OCI-LY1 (cell line): ENCODE results near the gene TPSD1.

Experiments used
- H2AFZ ChIP-seq: fragments of 200-600 bp; sonication (generic), shearing (Covaris generic); 2 replicates; pipeline ENCODE4 v1.6.0; 2014; ENCODE audit warnings: antibody characterized with exemption, mild to moderate bottlenecking, low read length
- H3F3A ChIP-seq: fragments of 200-600 bp; sonication (generic), shearing (Covaris generic); 2 replicates; pipeline ENCODE4 v1.6.0; 2014; ENCODE audit warnings: mild to moderate bottlenecking, antibody characterized with exemption, low read length, moderate library complexity; ENCODE audit not compliant: insufficient read depth
- H3K27ac ChIP-seq: fragments of 200-600 bp; sonication (generic); 2 replicates; pipeline ENCODE4 v1.5.1; 2014; ENCODE audit warnings: low read length, mixed run types, mild to moderate bottlenecking, low read depth; ENCODE audit not compliant: poor library complexity, severe bottlenecking
- H3K27me3 ChIP-seq: fragments of 200-600 bp; sonication (generic); 2 replicates; pipeline ENCODE4 v1.6.0; 2014; ENCODE audit warnings: antibody characterized with exemption, mild to moderate bottlenecking, low read length, moderate library complexity; ENCODE audit not compliant: insufficient read depth
- H3K36me3 ChIP-seq: fragments of 200-600 bp; sonication (generic); 2 replicates; pipeline ENCODE4 v1.6.1; 2014; ENCODE audit warnings: mild to moderate bottlenecking, antibody characterized with exemption, low read length, moderate library complexity, mixed read lengths; ENCODE audit not compliant: insufficient read depth
- H3K4me1 ChIP-seq: fragments of 200-600 bp; sonication (generic); 2 replicates; pipeline ENCODE4 v1.5.1; 2014; ENCODE audit warnings: mild to moderate bottlenecking, low read length, moderate library complexity; ENCODE audit not compliant: insufficient read depth, severe bottlenecking
- H3K4me2 ChIP-seq: fragments of 200-600 bp; sonication (generic), shearing (Covaris generic); 2 replicates; pipeline ENCODE4 v1.6.1; 2014; ENCODE audit warnings: low read length
- H3K4me3 ChIP-seq: fragments of 200-600 bp; sonication (generic); 2 replicates; pipeline ENCODE4 v1.5.1; 2014; ENCODE audit warnings: low read length, low read depth, mild to moderate bottlenecking, mixed read lengths; ENCODE audit not compliant: poor library complexity, severe bottlenecking
- H3K79me2 ChIP-seq: fragments of 200-600 bp; shearing (Covaris generic); 2 replicates; pipeline ENCODE4 v1.6.1; 2016; ENCODE audit warnings: mixed run types, low read length, mixed read lengths; ENCODE audit not compliant: insufficient read depth
- H3K9ac ChIP-seq: fragments of 200-600 bp; sonication (generic), shearing (Covaris generic); 2 replicates; pipeline ENCODE4 v1.6.1; 2014; ENCODE audit warnings: mild to moderate bottlenecking, low read length, mixed read lengths
- H3K9me2 ChIP-seq: fragments of 200-600 bp; sonication (generic), shearing (Covaris generic); 2 replicates; pipeline ENCODE4 v1.6.1; 2014; ENCODE audit warnings: low read depth, mild to moderate bottlenecking, low read length, mixed read lengths
- H3K9me3 ChIP-seq: fragments of 200-600 bp; shearing (Covaris generic); 2 replicates; pipeline ENCODE4 v1.6.1; 2014; ENCODE audit warnings: low read length, mixed read lengths
- H4K20me1 ChIP-seq: fragments of 200-600 bp; sonication (generic), shearing (Covaris generic); 2 replicates; pipeline ENCODE4 v1.6.0; 2016; ENCODE audit warnings: mild to moderate bottlenecking, low read length; ENCODE audit not compliant: insufficient read depth
- CTCF ChIP-seq: fragments of 200-600 bp; sonication (generic), shearing (Covaris generic); IDR thresholded peaks from 2 replicates; pipeline ENCODE4 v1.5.1; 2017; ENCODE audit warnings: mild to moderate bottlenecking, antibody characterized with exemption, low read length, moderate library complexity, mixed read lengths
- EZH2 ChIP-seq: fragments of 200-600 bp; sonication (generic), shearing (Covaris generic); IDR thresholded peaks from 2 replicates; pipeline ENCODE4 v1.8.0; 2017; ENCODE audit warnings: borderline replicate concordance, mixed run types, mild to moderate bottlenecking, antibody characterized with exemption, low read length, moderate library complexity, mixed read lengths

Gene TPSD1

GRCh38 chr16:1285669-1286512, 30.0 kb downstream of the TPSD1 start:
- no peak overlapping the region for H3K4me2 ChIP-seq
- no peak overlapping the region for H3K4me3 ChIP-seq
- H3F3A ChIP-seq, result no peaks in the 10 kb centered on the region
- 0 out of 2 replicates have a peak, but pooled peaks cover 16% of the 10 kb centered on the region for H3K27me3 ChIP-seq
- H2AFZ ChIP-seq, result no peak overlapping the region
- no peak overlapping the region for H3K27ac ChIP-seq
- H3K9me3 ChIP-seq, result no peaks in the 10 kb centered on the region
- no peaks in the 10 kb centered on the region for H3K9me2 ChIP-seq
- H3K36me3 ChIP-seq, result no peaks in the 10 kb centered on the region
- H3K4me1 ChIP-seq, result no peaks in the 10 kb centered on the region
- no peak overlapping the region for H3K9ac ChIP-seq
- no peaks in the 10 kb centered on the region for H3K79me2 ChIP-seq
- peak; percentile 30; the same call in 1 of the 2 replicates for TF ChIP-seq CTCF
- TF ChIP-seq EZH2, result no peak
- no peaks in the 10 kb centered on the region for H4K20me1 ChIP-seq

- TF ChIP-seq EZH2, result no peak
- TF ChIP-seq CTCF, result no peak
- Histone ChIP-seq H3K4me2 (no peak overlapping the region), H3K27me3 (0 out of 2 replicates have a peak, but pooled peaks cover 13% of the 10 kb centered on the region), H3K9me3 (no peaks in the 10 kb centered on the region), H3K9me2 (no peaks in the 10 kb centered on the region), H3K36me3 (no peaks in the 10 kb centered on the region), H3K4me3 (no peak overlapping the region), H3K9ac (no peak overlapping the region), H3F3A (no peaks in the 10 kb centered on the region), H3K79me2 (no peaks in the 10 kb centered on the region), H2AFZ (no peak overlapping the region), H4K20me1 (no peaks in the 10 kb centered on the region), H3K4me1 (no peaks in the 10 kb centered on the region), H3K27ac (no peak overlapping the region)
These were observed 30.7 kb downstream of the TPSD1 start for GRCh38 chr16:1286513-1287094.

DNA sequence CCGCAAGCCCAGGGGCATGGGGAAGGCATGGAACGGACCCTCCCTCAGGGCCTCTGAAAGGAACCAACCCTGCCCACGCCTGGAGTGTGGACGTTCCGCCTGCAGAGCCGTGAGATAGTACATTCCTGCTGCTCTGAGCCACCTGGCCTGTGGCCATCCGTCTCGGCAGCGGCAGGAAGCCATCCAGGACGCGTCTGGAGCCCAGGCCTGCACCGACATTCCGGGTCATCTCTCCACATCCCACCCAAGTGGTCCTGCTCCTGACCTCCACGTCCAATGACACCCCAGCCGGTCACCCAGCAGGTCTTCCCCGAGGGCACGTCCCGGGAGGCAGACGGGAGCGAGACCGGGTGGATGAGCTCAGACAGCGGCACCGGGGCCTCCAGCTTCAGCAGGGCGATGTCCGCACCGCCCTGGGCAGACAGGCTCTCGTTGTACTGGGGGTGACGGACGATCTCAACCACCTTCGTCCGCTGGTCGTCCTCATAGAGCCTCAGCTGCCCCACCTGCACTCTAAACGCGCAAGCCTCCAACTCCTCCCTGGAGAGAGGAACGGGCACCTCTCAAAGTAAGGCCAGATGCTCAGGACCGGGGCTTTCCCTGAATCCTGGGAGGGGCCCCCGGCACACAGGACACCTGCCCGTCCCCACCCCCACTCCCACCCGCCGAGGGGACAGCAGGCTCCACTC, 32.3 kb downstream of the TPSD1 start:
- Histone ChIP-seq H3K4me2 (no peak overlapping the region), H3K9me3 (no peaks in the 10 kb centered on the region), H3K27ac (no peak overlapping the region), H3K4me1 (no peaks in the 10 kb centered on the region), H3K36me3 (no peaks in the 10 kb centered on the region), H3K27me3 (0 out of 2 replicates have a peak, but pooled peaks cover 12% of the 10 kb centered on the region), H3K9me2 (no peaks in the 10 kb centered on the region), H3K79me2 (no peaks in the 10 kb centered on the region), H3F3A (no peaks in the 10 kb centered on the region), H4K20me1 (no peaks in the 10 kb centered on the region), H3K4me3 (no peak overlapping the region), H2AFZ (no peak overlapping the region), H3K9ac (no peak overlapping the region)
- TF ChIP-seq CTCF (no peak), EZH2 (no peak)
